PC-3 (cell line): ENCODE data around the gene CELF5.

Experiments
- CTCF ChIP-seq: fragments of 300-600 bp; sonication (generic); conservative IDR thresholded peaks from 2 replicates; pipeline ENCODE4 v1.5.1; 2017; ENCODE audit warnings: antibody characterized with exemption, low read depth, mild to moderate bottlenecking, low read length
- EZH2phosphoT487 ChIP-seq: fragments of 300-600 bp; sonication (generic); IDR thresholded peaks from 2 replicates; pipeline ENCODE4 v1.6.1; 2018; ENCODE audit warnings: mild to moderate bottlenecking, antibody characterized with exemption, low read length, borderline replicate concordance

GRCh38 chr19:3322199-3322978 lies 97.9 kb downstream of the CELF5 start:
- TF ChIP-seq CTCF (no peak), EZH2phosphoT487 (no peak)
